IPS-11a (cell line): ENCODE measurements around the gene SORCS2.

Experiments used
- H3K4me3 ChIP-seq: one replicate; pipeline ENCODE4 v1.5.1; 2013; ENCODE audit warnings: low read depth, low read length, control low read depth

SORCS2 gene

GRCh38 chr4:7333801-7334421 lies 141.6 kb downstream of the SORCS2 start:
- H3K4me3 ChIP-seq = no peak overlapping the region

- no peak overlapping the region for H3K4me3 ChIP-seq
Observed at GRCh38 chr4:7334521-7335275, 142.4 kb downstream of the SORCS2 start.

- H3K4me3 ChIP-seq = no peak overlapping the region
Observed at GRCh38 chr4:7335344-7336066, 143.2 kb downstream of the SORCS2 start.

GRCh38 chr4:7336067-7336569 lies 143.8 kb downstream of the SORCS2 start:
- H3K4me3 ChIP-seq = no peak overlapping the region

GRCh38 chr4:7336732-7337131 lies 144.4 kb downstream of the SORCS2 start:
- H3K4me3 ChIP-seq = no peak overlapping the region

GRCh38 chr4:7337196-7338058 lies 145.1 kb downstream of the SORCS2 start:
- H3K4me3 ChIP-seq = no peak overlapping the region

- no peak overlapping the region for H3K4me3 ChIP-seq
Observed at GRCh38 chr4:7338059-7338452, 145.7 kb downstream of the SORCS2 start.

GRCh38 chr4:7338876-7339623 lies 146.7 kb downstream of the SORCS2 start:
- no peak overlapping the region for H3K4me3 ChIP-seq

GRCh38 chr4:7339751-7340552 lies 147.6 kb downstream of the SORCS2 start:
- no peak overlapping the region for H3K4me3 ChIP-seq

GRCh38 chr4:7340553-7341433 lies 148.5 kb downstream of the SORCS2 start:
- H3K4me3 ChIP-seq = no peak overlapping the region

GRCh38 chr4:7341491-7342222 lies 149.3 kb downstream of the SORCS2 start:
- H3K4me3 ChIP-seq = no peak overlapping the region

GRCh38 chr4:7342223-7343080 lies 150.1 kb downstream of the SORCS2 start:
- no peak overlapping the region for H3K4me3 ChIP-seq

GRCh38 chr4:7343081-7343655 lies 150.8 kb downstream of the SORCS2 start:
- no peak overlapping the region for H3K4me3 ChIP-seq

GRCh38 chr4:7343950-7344349 lies 151.6 kb downstream of the SORCS2 start:
- no peak overlapping the region for H3K4me3 ChIP-seq

- no peak overlapping the region for H3K4me3 ChIP-seq
Observed at GRCh38 chr4:7344636-7345155, 152.4 kb downstream of the SORCS2 start.

- no peak overlapping the region for H3K4me3 ChIP-seq
Observed at GRCh38 chr4:7347981-7348380, 155.6 kb downstream of the SORCS2 start.
